OCI-LY7 (cell line): ENCODE data around the gene ENAH. TPM values are rescaled to one million over a fixed set of nuclear protein-coding genes. Genes with fewer than 3 reads are reported as not detected.
A peak's percentile ranks its signal among the peaks of the same experiment; 100 is the strongest.

ENCODE experiments used
- BruUV-seq: library from RNA; stranded (reverse); fragments of 400-500 nt; replicated peaks from 2 replicates; lab custom pipeline; 2021; lab: Mats Ljungman, UMichigan
- CTCF ChIA-PET: fragments of 300-600 bp; sonication (Branson Sonifier 250); formaldehyde crosslinking; loops from one replicate; lab custom pipeline; 2022; ENCODE audit warnings: antibody characterized with exemption; ENCODE audit not compliant: unreplicated experiment; lab: Charles Lee
- POLR2A ChIA-PET: fragments of 300-600 bp; sonication (Branson Sonifier 250); formaldehyde crosslinking; loops from one replicate; lab custom pipeline; 2022; ENCODE audit warnings: antibody characterized with exemption; lab: Charles Lee
- DNase-seq: peaks from one replicate; pipeline ENCODE4 v3.0.0-alpha.2; 2015; ENCODE audit warnings: low spot score
- H2AFZ ChIP-seq: fragments of 200-600 bp; sonication (generic), shearing (Covaris generic); 2 replicates; pipeline ENCODE4 v1.6.1; 2014; ENCODE audit warnings: mild to moderate bottlenecking, antibody characterized with exemption, low read length, moderate library complexity
- H3K27ac ChIP-seq: fragments of 200-600 bp; sonication (generic); 2 replicates; pipeline ENCODE4 v1.5.1; 2014; ENCODE audit warnings: mixed run types, low read depth, mild to moderate bottlenecking, moderate library complexity, low read length, inconsistent platforms; ENCODE audit not compliant: poor library complexity, severe bottlenecking
- H3K36me3 ChIP-seq: fragments of 200-600 bp; sonication (generic); 2 replicates; pipeline ENCODE4 v1.6.1; 2014; ENCODE audit warnings: mild to moderate bottlenecking, antibody characterized with exemption, low read length, moderate library complexity, mixed read lengths; ENCODE audit not compliant: insufficient read depth
- H3K4me1 ChIP-seq: fragments of 200-600 bp; sonication (generic); 2 replicates; pipeline ENCODE4 v1.5.1; 2014; ENCODE audit warnings: mild to moderate bottlenecking, low read length; ENCODE audit not compliant: insufficient read depth, poor library complexity, severe bottlenecking
- H3K4me2 ChIP-seq: fragments of 200-600 bp; sonication (generic); 2 replicates; pipeline ENCODE4 v1.6.1; 2014; ENCODE audit warnings: mild to moderate bottlenecking, low read length
- H3K4me3 ChIP-seq: fragments of 200-600 bp; sonication (generic); 2 replicates; pipeline ENCODE4 v1.5.1; 2014; ENCODE audit warnings: mild to moderate bottlenecking, low read depth, low read length; ENCODE audit not compliant: poor library complexity, severe bottlenecking
- H3K79me2 ChIP-seq: fragments of 200-600 bp; sonication (generic); 2 replicates; pipeline ENCODE4 v1.6.1; 2016; ENCODE audit warnings: low read depth, mild to moderate bottlenecking, low read length, moderate library complexity, mixed read lengths; ENCODE audit not compliant: insufficient read depth
- H3K9me2 ChIP-seq: fragments of 200-600 bp; sonication (generic); 2 replicates; pipeline ENCODE4 v1.6.1; 2016; ENCODE audit warnings: mild to moderate bottlenecking, low read length, mixed read lengths; ENCODE audit not compliant: insufficient read depth
- H3K9me3 ChIP-seq: fragments of 200-600 bp; sonication (generic); 2 replicates; pipeline ENCODE4 v1.6.1; 2014; ENCODE audit warnings: mild to moderate bottlenecking, mixed run types, low read length, mixed read lengths
- H4K20me1 ChIP-seq: fragments of 200-600 bp; sonication (generic); 2 replicates; pipeline ENCODE4 v1.6.1; 2014; ENCODE audit warnings: mild to moderate bottlenecking, antibody characterized with exemption, low read length, moderate library complexity, mixed read lengths; ENCODE audit not compliant: insufficient read depth
- CTCF ChIP-seq: fragments of 200-600 bp; sonication (generic); conservative IDR thresholded peaks from 2 replicates; pipeline ENCODE4 v1.5.1; 2014; ENCODE audit warnings: mild to moderate bottlenecking, antibody characterized with exemption, low read length, moderate library complexity, mixed read lengths
- EZH2phosphoT487 ChIP-seq: fragments of 200-600 bp; sonication (generic); IDR thresholded peaks from 2 replicates; pipeline ENCODE4 v1.6.1; 2018; ENCODE audit warnings: low read depth, borderline replicate concordance, mild to moderate bottlenecking, mixed run types, antibody characterized with exemption, low read length, moderate library complexity, mixed read lengths
- intact Hi-C: fragments of 100-400 bp; cut with micrococcal nuclease; formaldehyde crosslinking; loops from one replicate; pipeline ENCODE4 v1.10.0; 2022; ENCODE audit not compliant: unreplicated experiment
- total RNA-seq, 2 experiments: library from RNA; depleted of rRNA in 1 of 2; stranded (reverse); fragments of >200 nt in 1 of 2; shearing (Covaris generic) in 1 of 2; gene quantifications; 2 replicates each; pipeline ENCODE4 v1.2.3, GENCODE V29; 2014 to 2022

Gene ENAH
- total RNA-seq, 2 experiments from 2014 or later, result 4.6 to 18.1 TPM

GRCh38 chr1:225577241-225577640 lies 75.7 kb downstream of the ENAH start:
- POLR2A ChIA-PET, result interaction anchor here (0.6 to 1.9 kb wide), 2 partner anchors 9 to 22 kb away, joined by 3 to 5 read pairs; no protein-coding TSS in a partner anchor
- no peaks in the 10 kb centered on the region; the same call in 1 of the 2 replicates for H4K20me1 ChIP-seq
- no TSS peak for BruUV-seq

DNA sequence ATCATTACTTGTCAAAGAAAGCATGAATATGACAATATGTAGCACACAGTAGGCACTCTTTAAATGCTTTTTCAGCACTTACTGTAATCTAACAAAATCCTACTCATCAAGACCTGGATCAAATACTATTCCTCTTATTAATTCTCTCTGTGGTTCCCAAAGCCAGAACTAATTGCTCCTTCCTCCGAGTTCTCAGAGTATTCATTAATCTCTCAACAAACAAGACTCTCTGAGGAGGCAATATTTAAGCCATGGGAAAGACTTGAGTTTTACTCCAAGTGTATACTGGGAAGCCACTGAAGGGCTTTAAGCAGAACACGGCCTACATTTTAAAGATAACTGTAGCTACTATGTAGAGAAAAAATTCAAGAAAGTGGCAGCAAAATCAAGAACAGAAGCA lies 79.7 kb downstream of the ENAH start:
- H3K79me2 ChIP-seq, result no peaks in the 10 kb centered on the region

More at GRCh38 chr1:225577241-225577640, 75.7 kb downstream of the ENAH start:
- H3K4me1 ChIP-seq, result peaks cover 24% of the 10 kb centered on the region
- TF ChIP-seq EZH2phosphoT487, result no peak
- TF ChIP-seq CTCF, result no peak
- H3K27ac ChIP-seq, result no peak overlapping the region
- H3K9me3 ChIP-seq, result no peaks in the 10 kb centered on the region
- H3K9me2 ChIP-seq, result no peaks in the 10 kb centered on the region
- no peaks in the 10 kb centered on the region for H3K79me2 ChIP-seq
- no peak overlapping the region for H3K4me3 ChIP-seq
- CTCF ChIA-PET, result no interaction called here
- no peaks in the 10 kb centered on the region for H3K36me3 ChIP-seq
- peak overlapping the region; percentile 34 for H3K4me2 ChIP-seq
- peak; percentile 10 for DNase-seq
- intact Hi-C loops, result no loop called here
- H2AFZ ChIP-seq, result no peak overlapping the region

More for the DNA sequence above, 79.7 kb downstream of the ENAH start:
- no peaks in the 10 kb centered on the region; the same call in 1 of the 2 replicates for H4K20me1 ChIP-seq
- no peak overlapping the region for H3K27ac ChIP-seq
- BruUV-seq, result no TSS peak
- intact Hi-C loops, result no loop called here
- H3K36me3 ChIP-seq, result no peaks in the 10 kb centered on the region
- CTCF ChIA-PET, result no interaction called here
- H3K9me3 ChIP-seq, result no peaks in the 10 kb centered on the region
- H3K4me3 ChIP-seq, result no peak overlapping the region
- H3K4me1 ChIP-seq, result peaks cover 19% of the 10 kb centered on the region
- POLR2A ChIA-PET, result interaction anchor here (0.8 kb wide), 1 partner anchor 27 kb away, joined by 4 read pairs; no protein-coding TSS in a partner anchor
- no peak overlapping the region for H2AFZ ChIP-seq
- TF ChIP-seq EZH2phosphoT487, result no peak
- TF ChIP-seq CTCF, result no peak
- H3K9me2 ChIP-seq, result no peaks in the 10 kb centered on the region
- DNase-seq, result no peak
- H3K4me2 ChIP-seq, result no peak overlapping the region
